ENCODE data around the gene FAM53B.

FAM53B gene

DNA sequence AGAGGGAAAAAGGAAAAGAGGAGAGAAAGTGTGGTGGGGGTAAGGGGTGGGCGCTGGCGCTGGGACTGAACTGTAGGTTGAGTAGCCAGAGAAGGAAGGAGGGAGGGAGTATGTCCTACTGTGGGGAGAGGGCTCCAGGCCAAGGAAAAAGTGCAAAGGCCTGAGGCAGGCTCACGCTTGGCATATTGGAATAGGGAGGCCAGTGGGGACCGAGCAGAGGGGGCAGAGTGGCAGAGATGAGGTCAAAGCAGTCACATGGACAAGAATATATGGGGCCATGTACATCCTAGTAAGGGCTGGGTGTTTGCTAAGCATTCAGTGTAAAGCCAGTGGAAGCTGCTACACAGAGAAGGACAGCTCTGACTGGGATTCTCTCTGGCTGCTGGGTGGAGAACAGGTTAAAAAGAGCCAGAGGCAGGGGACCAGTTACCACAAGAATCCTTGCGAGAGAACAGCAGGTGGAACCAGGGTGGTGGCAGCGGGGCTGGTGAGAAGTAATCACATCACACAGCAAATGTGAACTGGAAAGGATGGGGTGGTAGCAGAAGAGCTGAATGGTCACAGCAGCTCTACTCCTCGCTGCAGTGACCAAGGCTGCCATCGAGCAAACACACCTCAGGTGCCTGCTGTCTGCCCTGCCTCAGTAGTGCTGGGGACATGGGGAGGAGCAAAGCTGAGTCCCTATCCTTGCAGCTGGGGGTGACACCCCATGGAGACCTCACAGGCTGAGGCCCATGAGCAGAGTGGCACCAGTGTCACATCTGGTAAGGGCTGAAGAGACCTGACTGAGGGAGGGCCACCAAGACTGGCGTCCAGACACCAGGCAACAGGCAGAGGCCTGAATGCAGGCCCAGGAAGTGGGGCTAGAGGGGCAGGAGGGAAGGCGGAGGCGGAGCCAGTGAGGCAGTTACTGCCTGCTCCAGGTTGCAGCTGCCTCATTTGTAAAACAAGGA, 39.5 kb downstream of the FAM53B start:
- Histone ChIP-seq H3K9me3 (ENCODE audit: control insufficient read depth, insufficient read depth, low read depth, low read length) (no peaks in the 10 kb centered on the region), H3K27ac (ENCODE audit: extremely low read depth, low read depth, low read length) (no peak overlapping the region), H3K4me1 (ENCODE audit: control insufficient read depth, insufficient read depth, low read length) (peaks cover 3% of the 10 kb centered on the region; the same call in 1 of the 2 replicates), H3K36me3 (ENCODE audit: control insufficient read depth in 2 of 2, insufficient read depth in 1 of 2, low read length in 2 of 2) (peaks cover 0 to 61% of the 10 kb centered on the region in 2 experiments; a peak in 1 of 3 replicates), H3K4me3 (ENCODE audit: low read depth, low read length) (no peak overlapping the region)
- TF ChIP-seq ZFP69B (tag by site-specific recombination; IDR thresholded peaks at IDR 0.05) (no peak), ZIC2 (tag by site-specific recombination; IDR thresholded peaks at IDR 0.05) (peak; percentile 22; the same call in 1 of the 2 replicates), GLIS2 (tag by site-specific recombination; IDR thresholded peaks at IDR 0.05) (0 out of 2 replicates have a peak, but pooled peaks have one; percentile 17)
- ChIA-PET POLR2A (no interaction called here), CTCF (interaction anchor here (0.6 kb wide), 1 partner anchor 123 kb away, joined by 3 read pairs; no protein-coding TSS in a partner anchor)

- H3K9me3 ChIP-seq (ENCODE audit: control insufficient read depth, insufficient read depth, low read depth, low read length), result no peaks in the 10 kb centered on the region
- peaks cover 3% of the 10 kb centered on the region; the same call in 1 of the 2 replicates for H3K4me1 ChIP-seq (ENCODE audit: control insufficient read depth, insufficient read depth, low read length)
- no peak overlapping the region for H3K4me3 ChIP-seq (ENCODE audit: low read depth, low read length)
- H3K36me3 ChIP-seq (ENCODE audit: control insufficient read depth in 2 of 2, insufficient read depth in 1 of 2, low read length in 2 of 2), result peaks cover 0 to 65% of the 10 kb centered on the region in 2 experiments; a peak in 1 of 3 replicates
- no peak for TF ChIP-seq ZSCAN23 (tag by site-specific recombination; IDR thresholded peaks at IDR 0.05)
- no peak for TF ChIP-seq ZFP3 (tag by site-specific recombination; IDR thresholded peaks at IDR 0.05; ENCODE audit: low read depth)
- no peak for TF ChIP-seq ZNF112 (tag by site-specific recombination; IDR thresholded peaks at IDR 0.05)
- no peak overlapping the region; the same call in 1 of the 2 replicates for H3K27ac ChIP-seq (ENCODE audit: extremely low read depth, low read depth, low read length)
- POLR2A ChIA-PET, result no interaction called here
- CTCF ChIA-PET, result no interaction called here
These were observed 40.3 kb downstream of the FAM53B start for GRCh38 chr10:124703778-124704427.

GRCh38 chr10:124703372-124703771, 40.8 kb downstream of the FAM53B start:
- Histone ChIP-seq H3K36me3 (ENCODE audit: control insufficient read depth in 2 of 2, insufficient read depth in 1 of 2, low read length in 2 of 2) (peaks cover 0 to 66% of the 10 kb centered on the region in 2 experiments; a peak in 1 of 3 replicates), H3K4me1 (ENCODE audit: control insufficient read depth, insufficient read depth, low read length) (peaks cover 3% of the 10 kb centered on the region; the same call in 1 of the 2 replicates), H3K27ac (ENCODE audit: extremely low read depth, low read depth, low read length) (peak overlapping the region; percentile 2; the same call in 1 of the 2 replicates), H3K4me3 (ENCODE audit: low read depth, low read length) (no peak overlapping the region), H3K9me3 (ENCODE audit: control insufficient read depth, insufficient read depth, low read depth, low read length) (no peaks in the 10 kb centered on the region)
- TF ChIP-seq TRIM28 (IDR thresholded peaks at IDR 0.05; ENCODE audit: borderline replicate concordance, low read length) (no peak), ZNF670 (tag by site-specific recombination; IDR thresholded peaks at IDR 0.05; ENCODE audit: low read depth) (no peak), ZNF600 (tag by site-specific recombination; IDR thresholded peaks at IDR 0.05) (no peak), ZNF169 (tag by site-specific recombination; IDR thresholded peaks at IDR 0.05) (no peak), ZNF548 (tag by site-specific recombination; IDR thresholded peaks at IDR 0.05) (no peak), ZNF449 (tag by site-specific recombination; IDR thresholded peaks at IDR 0.05) (no peak), KLF9 (tag by site-specific recombination; IDR thresholded peaks at IDR 0.05; ENCODE audit: low read depth) (no peak)
- ChIA-PET CTCF (no interaction called here), POLR2A (no interaction called here)

- CTCF ChIA-PET, result no interaction called here
These were observed 42.1 kb downstream of the FAM53B start for GRCh38 chr10:124701881-124702656.

More at GRCh38 chr10:124701881-124702656, 42.1 kb downstream of the FAM53B start:
- POLR2A ChIA-PET, result no interaction called here
- Histone ChIP-seq H3K4me3 (ENCODE audit: low read depth, low read length) (no peak overlapping the region), H3K4me1 (ENCODE audit: control insufficient read depth, insufficient read depth, low read length) (no peaks in the 10 kb centered on the region), H3K9me3 (ENCODE audit: control insufficient read depth, insufficient read depth, low read depth, low read length) (no peaks in the 10 kb centered on the region), H3K27ac (ENCODE audit: extremely low read depth, low read depth, low read length) (no peak overlapping the region), H3K36me3 (ENCODE audit: control insufficient read depth in 2 of 2, insufficient read depth in 1 of 2, low read length in 2 of 2) (peaks cover 0 to 66% of the 10 kb centered on the region in 2 experiments; a peak in 1 of 3 replicates)
- TF ChIP-seq ZNF514 (tag by site-specific recombination; IDR thresholded peaks at IDR 0.05), result no peak
- no peak for TF ChIP-seq ZNF621 (tag by site-specific recombination; IDR thresholded peaks at IDR 0.05)
- TF ChIP-seq ZNF169 (tag by site-specific recombination; IDR thresholded peaks at IDR 0.05), result no peak
- TF ChIP-seq HOXC10 (CRISPR knock-in tag; IDR thresholded peaks at IDR 0.05), result no peak
- TF ChIP-seq ZNF423 (tag by site-specific recombination; IDR thresholded peaks at IDR 0.05), result no peak
- TF ChIP-seq ZNF677 (tag by site-specific recombination; IDR thresholded peaks at IDR 0.05), result no peak
- TF ChIP-seq OSR2 (tag by site-specific recombination; IDR thresholded peaks at IDR 0.05), result no peak
- no peak for TF ChIP-seq ZBTB17 (tag by site-specific recombination; IDR thresholded peaks at IDR 0.05)
